Hematopoietic multipotent progenitor cell treated with erythropoietin and hydrocortisone succinate and interleukin-3 and kit ligand, for 6 days (in vitro differentiated cells): ENCODE results near the gene MRPS33.
A peak's percentile ranks its signal among the peaks of the same experiment; 100 is the strongest.
"Not testable (repeated sequence)": the region's sequence is repeated elsewhere in the genome, so short reads cannot be mapped to it uniquely, and the experiment has no call there.

ENCODE experiments used
- DNase-seq: peaks from one replicate; pipeline ENCODE4 v3.0.0-alpha.2; 2015

The MRPS33 gene

GRCh38 chr7:141012044-141012685 is 2.6 kb downstream of the MRPS33 start:
- DNase-seq = peak; percentile 88

- no peak for DNase-seq
Observed at GRCh38 chr7:141011443-141011842, 3.3 kb downstream of the MRPS33 start.

GRCh38 chr7:141003172-141004065 is 11.3 kb downstream of the MRPS33 start:
- no peak for DNase-seq

- DNase-seq = no peak
Observed at GRCh38 chr7:141001546-141001945, 13.2 kb downstream of the MRPS33 start.

- no peak for DNase-seq
Observed at GRCh38 chr7:141001122-141001521, 13.6 kb downstream of the MRPS33 start.

GRCh38 chr7:140998715-140999114 is 16.0 kb downstream of the MRPS33 start:
- no peak for DNase-seq

GRCh38 chr7:140992422-140992821 is 22.3 kb downstream of the MRPS33 start:
- DNase-seq = no peak

GRCh38 chr7:140990193-140990962 is 24.4 kb downstream of the MRPS33 start:
- DNase-seq = no peak

- DNase-seq = peak; percentile 14
Observed at GRCh38 chr7:140989068-140989467, 25.7 kb downstream of the MRPS33 start.

GRCh38 chr7:140983802-140984201 is 30.9 kb downstream of the MRPS33 start:
- peak; percentile 63 for DNase-seq

GRCh38 chr7:140982508-140982907 is 32.2 kb downstream of the MRPS33 start:
- peak; percentile 70 for DNase-seq

- no peak for DNase-seq
Observed at GRCh38 chr7:140981951-140982350, 32.8 kb downstream of the MRPS33 start.

- DNase-seq = no peak
Observed at GRCh38 chr7:140977741-140978140, 37.0 kb downstream of the MRPS33 start.

- no peak for DNase-seq
Observed at GRCh38 chr7:140972876-140973829, 41.6 kb downstream of the MRPS33 start.

GRCh38 chr7:140972344-140972743 is 42.4 kb downstream of the MRPS33 start:
- DNase-seq = no peak

GRCh38 chr7:140967438-140967837 is 47.3 kb downstream of the MRPS33 start:
- no peak for DNase-seq

GRCh38 chr7:140966561-140967233 is 48.1 kb downstream of the MRPS33 start:
- DNase-seq = no peak

GRCh38 chr7:140961117-140961516 is 53.6 kb downstream of the MRPS33 start:
- no peak for DNase-seq

- DNase-seq = not testable (repeated sequence)
Observed at GRCh38 chr7:140956997-140957396, 57.8 kb downstream of the MRPS33 start.
